Upper lobe of right lung (tissue), 1 donor: ENCODE data around the gene POLR2F. TPM values are rescaled to one million over a fixed set of nuclear protein-coding genes. Genes with fewer than 3 reads are reported as not detected.

Source experiments
- ATAC-seq: fragments of 200-7000 bp; cut with Tn5 transposase; one replicate; pipeline ENCODE4 v1.9.1; 2020; ENCODE audit warnings: mild to moderate bottlenecking, moderate library complexity
- DNase-seq: peaks from one replicate; pipeline ENCODE4 v3.0.0-alpha.2; 2020
- H3K27ac ChIP-seq: fragments of 200-600 bp; one replicate; pipeline ENCODE4 v1.8.0; 2022
- H3K27me3 ChIP-seq: fragments of 200-600 bp; one replicate; pipeline ENCODE4 v1.8.0; 2022; ENCODE audit warnings: mild to moderate bottlenecking
- H3K36me3 ChIP-seq: fragments of 200-600 bp; one replicate; pipeline ENCODE4 v1.8.0; 2022
- H3K4me1 ChIP-seq: fragments of 200-600 bp; one replicate; pipeline ENCODE4 v1.8.0; 2022
- H3K4me3 ChIP-seq: fragments of 200-600 bp; one replicate; pipeline ENCODE4 v1.8.0; 2022; ENCODE audit warnings: mild to moderate bottlenecking
- H3K9me3 ChIP-seq: fragments of 200-600 bp; one replicate; pipeline ENCODE4 v1.8.0; 2022
- CTCF ChIP-seq: fragments of 200-600 bp; IDR thresholded peaks from one replicate; pipeline ENCODE4 v1.8.0; 2022; ENCODE audit warnings: antibody characterized with exemption
- intact Hi-C: fragments of 100-400 bp; cut with DNase I; formaldehyde crosslinking; loops from one replicate; pipeline ENCODE4 v1.11.0; 2022
- total RNA-seq: library from RNA; stranded (reverse); fragmentation: NEBNext Ultra II Directional; extraction: Animal tissue kit (Norgen Biotek cat#: 25700); gene quantifications from one replicate; pipeline ENCODE4 v1.2.1, GENCODE V29; 2021
- donor health status: DM: no; HTN: yes; CAD: no; lungs with severe emphysema.

Gene POLR2F
- total RNA-seq, 1 donor from 2014 or later = 49.0 TPM

- no peak for DNase-seq
- Histone ChIP-seq H3K27ac (no peak overlapping the region), H3K9me3 (no peaks in the 10 kb centered on the region), H3K27me3 (no peaks in the 10 kb centered on the region), H3K36me3 (no peaks in the 10 kb centered on the region), H3K4me1 (no peaks in the 10 kb centered on the region), H3K4me3 (no peak overlapping the region)
- intact Hi-C loops = no loop called here
- TF ChIP-seq CTCF = no peak
- no peak for ATAC-seq
These were observed 43.2 kb downstream of the POLR2F start for GRCh38 chr22:37996515-37997246.

GRCh38 chr22:37998543-37998942, 45.0 kb downstream of the POLR2F start:
- H3K4me3 ChIP-seq = no peak overlapping the region
- no peak overlapping the region for H3K27ac ChIP-seq
- no peak for DNase-seq
- H3K27me3 ChIP-seq = no peaks in the 10 kb centered on the region
- TF ChIP-seq CTCF = no peak
- intact Hi-C loops = no loop called here
- no peak for ATAC-seq
- H3K4me1 ChIP-seq = no peaks in the 10 kb centered on the region
- H3K36me3 ChIP-seq = no peaks in the 10 kb centered on the region
- H3K9me3 ChIP-seq = no peaks in the 10 kb centered on the region

GRCh38 chr22:37999236-37999635, 45.7 kb downstream of the POLR2F start:
- H3K36me3 ChIP-seq = no peaks in the 10 kb centered on the region
- intact Hi-C loops = no loop called here
- no peaks in the 10 kb centered on the region for H3K9me3 ChIP-seq
- no peak overlapping the region for H3K4me3 ChIP-seq
- ATAC-seq = no peak
- H3K4me1 ChIP-seq = no peaks in the 10 kb centered on the region
- H3K27me3 ChIP-seq = no peaks in the 10 kb centered on the region
- no peak for DNase-seq
- no peak for TF ChIP-seq CTCF
- H3K27ac ChIP-seq = no peak overlapping the region

GRCh38 chr22:37999640-38000272, 46.3 kb downstream of the POLR2F start:
- H3K9me3 ChIP-seq = no peaks in the 10 kb centered on the region
- no peak for DNase-seq
- ATAC-seq = no peak
- H3K4me1 ChIP-seq = no peaks in the 10 kb centered on the region
- TF ChIP-seq CTCF = no peak
- no peak overlapping the region for H3K27ac ChIP-seq
- intact Hi-C loops = no loop called here
- no peak overlapping the region for H3K4me3 ChIP-seq
- H3K27me3 ChIP-seq = no peaks in the 10 kb centered on the region
- no peaks in the 10 kb centered on the region for H3K36me3 ChIP-seq

- Histone ChIP-seq H3K36me3 (no peaks in the 10 kb centered on the region), H3K9me3 (no peaks in the 10 kb centered on the region), H3K27me3 (no peaks in the 10 kb centered on the region), H3K4me3 (no peak overlapping the region), H3K27ac (no peak overlapping the region), H3K4me1 (no peaks in the 10 kb centered on the region)
- no peak for ATAC-seq
- TF ChIP-seq CTCF = no peak
- DNase-seq = no peak
- intact Hi-C loops = no loop called here
These were observed 52.4 kb downstream of the POLR2F start for GRCh38 chr22:38005943-38006342.
